Gastroesophageal sphincter (tissue), 3 donors: ENCODE results near the gene DCBLD1.

Source experiments
- CTCF ChIP-seq, 4 experiments: fragments of 200-600 bp in 2 of 4; fragments of 450-650 bp in 2 of 4; sonication (generic) in 1 of 4; IDR thresholded peaks; one replicate each; pipeline ENCODE4 v1.5.1; 2017 to 2019; ENCODE audit warnings: antibody characterized with exemption in 4 of 4, mild to moderate bottlenecking in 2 of 4, moderate library complexity in 2 of 4
- EP300 ChIP-seq: sonication (generic); formaldehyde crosslinking; IDR thresholded peaks from one replicate; pipeline ENCODE4 v1.6.1; 2017; ENCODE audit warnings: antibody characterized with exemption, mild to moderate bottlenecking
- POLR2A ChIP-seq, 2 donors: fragments of 450-650 bp; IDR thresholded peaks; one replicate each; pipeline ENCODE4 v1.6.1; 2017; ENCODE audit warnings: antibody characterized with exemption in 2 of 2, mild to moderate bottlenecking in 2 of 2, moderate library complexity in 1 of 2
- POLR2AphosphoS5 ChIP-seq: sonication (generic); formaldehyde crosslinking; IDR thresholded peaks from one replicate; pipeline ENCODE4 v1.6.1; 2017; ENCODE audit warnings: antibody characterized with exemption

- TF ChIP-seq POLR2A (IDR thresholded peaks at IDR 0.05) (no peak), CTCF (IDR thresholded peaks at IDR 0.05) (no peak), POLR2AphosphoS5 (no peak), EP300 (no peak)
Observed at GRCh38 chr6:117531346-117531745, 48.9 kb downstream of the DCBLD1 start.
